HCT116 (cell line): ENCODE data around the gene DDA1. TPM values are rescaled to one million over a fixed set of nuclear protein-coding genes. Genes with fewer than 3 reads are reported as not detected.

Source experiments
- ATAC-seq: fragments of 200-7000 bp; cut with Tn5 transposase; 2 replicates; pipeline ENCODE4 v1.9.1; 2020; ENCODE audit warnings: mild to moderate bottlenecking, moderate library complexity
- BruUV-seq: library from RNA; stranded (reverse); fragments of 400-500 nt; replicated peaks from 2 replicates; lab custom pipeline; 2021; lab: Mats Ljungman, UMichigan
- CTCF ChIA-PET: fragments of 300-600 bp; sonication (Branson Sonifier 250); formaldehyde crosslinking; loops from one replicate; lab custom pipeline; 2021; ENCODE audit warnings: antibody characterized with exemption; lab: Charles Lee
- POLR2A ChIA-PET: fragments of 300-600, 350-600 bp; sonication (Branson Sonifier 250); formaldehyde crosslinking; loops from one replicate; lab custom pipeline; 2021; ENCODE audit warnings: antibody characterized with exemption; lab: Charles Lee
- RAD21 ChIA-PET, 2 experiments: fragments of 300-600 bp; sonication (Branson Sonifier 250); formaldehyde crosslinking; loops; one replicate each; lab custom pipeline; 2023; ENCODE audit warnings: low total read pairs in 2 of 2; ENCODE audit not compliant: uncharacterized antibody in 2 of 2, unreplicated experiment in 2 of 2, low non-redundant PET in 1 of 2; lab: Charles Lee
- DNase-seq: peaks from one replicate; pipeline ENCODE4 v3.0.0-alpha.2; 2010; ENCODE audit warnings: low read depth, low spot score
- H2AFZ ChIP-seq: fragments of 200-600 bp; shearing (Covaris generic), sonication (generic); 2 replicates; pipeline ENCODE4 v1.6.1; 2017; ENCODE audit warnings: low read depth, mixed run types, mixed read lengths, antibody characterized with exemption, low read length; ENCODE audit not compliant: poor library complexity, severe bottlenecking
- H3K27ac ChIP-seq: 2 replicates; pipeline ENCODE4 v1.5.1; 2012; ENCODE audit warnings: low read depth, low read length
- H3K27me3 ChIP-seq: fragments of 200-600 bp; sonication (generic); 2 replicates; pipeline ENCODE4 v1.6.1; 2016; ENCODE audit warnings: mixed run types, low read length, mixed read lengths; ENCODE audit not compliant: insufficient read depth
- H3K36me3 ChIP-seq, 2 experiments: fragments of 200-500 bp in 1 of 2; fragments of 200-600 bp in 1 of 2; sonication (Bioruptor generic) in 1 of 2; sonication (generic) in 1 of 2; 2 replicates each; pipeline versions ENCODE4 v1.5.1 to v1.6.1; 2014 to 2016; ENCODE audit warnings: low read length in 2 of 2, inconsistent platforms in 1 of 2, mixed read lengths in 1 of 2, mixed run types in 1 of 2; ENCODE audit not compliant: insufficient read depth in 2 of 2, control insufficient read depth in 1 of 2
- H3K4me1 ChIP-seq, 2 experiments: fragments of 200-600 bp in 1 of 2; sonication (generic) in 1 of 2; 2 replicates each; pipeline versions ENCODE4 v1.5.1 to v1.6.1; 2012 to 2017; ENCODE audit warnings: low read length in 2 of 2, inconsistent platforms in 1 of 2, mild to moderate bottlenecking in 1 of 2, mixed read lengths in 1 of 2, mixed run types in 1 of 2, moderate library complexity in 1 of 2; ENCODE audit not compliant: insufficient read depth in 2 of 2, control insufficient read depth in 1 of 2
- H3K4me2 ChIP-seq: fragments of 200-600 bp; sonication (generic); 2 replicates; pipeline ENCODE4 v1.6.1; 2017; ENCODE audit warnings: mixed run types, low read length, mixed read lengths
- H3K4me3 ChIP-seq, 2 experiments: fragments of 200-600 bp in 1 of 2; sonication (generic) in 1 of 2; replicated peaks in 1 of 2; 2 replicates each; pipeline ENCODE4 v1.5.1; 2011 to 2016; ENCODE audit warnings: low read length in 2 of 2, control low read depth in 1 of 2, low read depth in 1 of 2, mild to moderate bottlenecking in 1 of 2, mixed read lengths in 1 of 2, mixed run types in 1 of 2
- H3K79me2 ChIP-seq: fragments of 200-600 bp; sonication (generic); 2 replicates; pipeline ENCODE4 v1.6.1; 2017; ENCODE audit warnings: mild to moderate bottlenecking, mixed run types, low read length, moderate library complexity, mixed read lengths; ENCODE audit not compliant: insufficient read depth
- H3K9ac ChIP-seq: fragments of 200-600 bp; sonication (generic); 2 replicates; pipeline ENCODE4 v1.6.1; 2016; ENCODE audit warnings: low read length, mixed read lengths
- H3K9me2 ChIP-seq: fragments of 200-600 bp; sonication (generic), shearing (Covaris generic); 2 replicates; pipeline ENCODE4 v1.6.1; 2017; ENCODE audit warnings: mixed run types, mild to moderate bottlenecking, moderate library complexity; ENCODE audit not compliant: insufficient read depth
- H3K9me3 ChIP-seq, 2 experiments: fragments of 200-500 bp in 1 of 2; fragments of 200-600 bp in 1 of 2; sonication (Bioruptor generic) in 1 of 2; sonication (generic) in 1 of 2; 2 replicates each; pipeline ENCODE4 v1.6.1; 2014 to 2017; ENCODE audit warnings: low read length in 2 of 2, mixed read lengths in 2 of 2, inconsistent platforms in 1 of 2, low read depth in 1 of 2, mild to moderate bottlenecking in 1 of 2, mixed run types in 1 of 2, moderate library complexity in 1 of 2; ENCODE audit not compliant: control insufficient read depth in 1 of 2, insufficient read depth in 1 of 2
- H4K20me1 ChIP-seq: fragments of 200-600 bp; sonication (generic), shearing (Covaris generic); 2 replicates; pipeline ENCODE4 v1.6.1; 2017; ENCODE audit warnings: mixed run types, mild to moderate bottlenecking, moderate library complexity; ENCODE audit not compliant: insufficient read depth
- ATF3 ChIP-seq: IDR thresholded peaks from 2 replicates; pipeline ENCODE4 v1.6.1; 2012
- CBX3 ChIP-seq: IDR thresholded peaks from 2 replicates; pipeline ENCODE4 v1.6.1; 2012; ENCODE audit warnings: low read depth
- CEBPB ChIP-seq: IDR thresholded peaks from 2 replicates; pipeline ENCODE4 v1.6.1; 2012; ENCODE audit warnings: low read depth
- CTCF ChIP-seq, 3 experiments: fragments of 200-600 bp in 1 of 3; sonication (generic) in 1 of 3; IDR thresholded peaks in 2 of 3; conservative IDR thresholded peaks in 1 of 3; 2 replicates each; pipeline ENCODE4 v1.5.1; 2012 to 2017; ENCODE audit warnings: low read depth in 2 of 3, low read length in 2 of 3, antibody characterized with exemption in 1 of 3, borderline replicate concordance in 1 of 3, control low read depth in 1 of 3, mild to moderate bottlenecking in 1 of 3, mixed read lengths in 1 of 3, mixed run types in 1 of 3, moderate library complexity in 1 of 3; ENCODE audit not compliant: insufficient read depth in 1 of 3
- EGR1 ChIP-seq: IDR thresholded peaks from 2 replicates; pipeline ENCODE4 v1.6.1; 2012; ENCODE audit warnings: low read depth
- EZH2 ChIP-seq: fragments of 200-600 bp; sonication (generic); IDR thresholded peaks from 2 replicates; pipeline ENCODE4 v1.6.1; 2017; ENCODE audit warnings: antibody characterized with exemption, mixed run types
- EZH2phosphoT487 ChIP-seq: fragments of 200-600 bp; IDR thresholded peaks from 2 replicates; pipeline ENCODE4 v1.6.1; 2018; ENCODE audit warnings: antibody characterized with exemption, borderline replicate concordance
- POLR2A ChIP-seq: IDR thresholded peaks from 2 replicates; pipeline ENCODE4 v1.7.0; 2011; ENCODE audit warnings: borderline replicate concordance; ENCODE audit not compliant: insufficient read depth, insufficient read length; ENCODE audit errors: extremely low read depth
- POLR2AphosphoS5 ChIP-seq: IDR thresholded peaks from 2 replicates; pipeline ENCODE4 v1.6.1; 2011; ENCODE audit warnings: mild to moderate bottlenecking, low read depth, low read length, moderate library complexity
- RAD21 ChIP-seq: IDR thresholded peaks from 2 replicates; pipeline ENCODE4 v1.6.1; 2012; ENCODE audit warnings: low read depth, mild to moderate bottlenecking
- SIN3A ChIP-seq: IDR thresholded peaks from 2 replicates; pipeline ENCODE4 v1.6.1; 2012; ENCODE audit warnings: low read depth
- TCF7L2 ChIP-seq: IDR thresholded peaks from 2 replicates; pipeline ENCODE4 v1.7.0; 2011; ENCODE audit warnings: borderline replicate concordance, inconsistent platforms; ENCODE audit not compliant: insufficient read depth, insufficient read length; ENCODE audit errors: extremely low read depth
- YY1 ChIP-seq: IDR thresholded peaks from 2 replicates; pipeline ENCODE4 v1.6.1; 2011; ENCODE audit warnings: low read length, low read depth, moderate library complexity, mild to moderate bottlenecking; ENCODE audit not compliant: insufficient replicate concordance; ENCODE audit errors: extremely low read depth
- intact Hi-C: fragments of 100-400 bp; cut with micrococcal nuclease; formaldehyde crosslinking; loops from 2 replicates; pipeline ENCODE4 v1.10.0; 2022
- total RNA-seq: library from RNA; stranded (reverse); gene quantifications from one replicate; pipeline ENCODE4 v1.2.1, GENCODE V29; 2021; ENCODE audit not compliant: unreplicated experiment

Gene DDA1
- total RNA-seq, 1 experiment from 2014 or later, result 68.6 TPM

DNA sequence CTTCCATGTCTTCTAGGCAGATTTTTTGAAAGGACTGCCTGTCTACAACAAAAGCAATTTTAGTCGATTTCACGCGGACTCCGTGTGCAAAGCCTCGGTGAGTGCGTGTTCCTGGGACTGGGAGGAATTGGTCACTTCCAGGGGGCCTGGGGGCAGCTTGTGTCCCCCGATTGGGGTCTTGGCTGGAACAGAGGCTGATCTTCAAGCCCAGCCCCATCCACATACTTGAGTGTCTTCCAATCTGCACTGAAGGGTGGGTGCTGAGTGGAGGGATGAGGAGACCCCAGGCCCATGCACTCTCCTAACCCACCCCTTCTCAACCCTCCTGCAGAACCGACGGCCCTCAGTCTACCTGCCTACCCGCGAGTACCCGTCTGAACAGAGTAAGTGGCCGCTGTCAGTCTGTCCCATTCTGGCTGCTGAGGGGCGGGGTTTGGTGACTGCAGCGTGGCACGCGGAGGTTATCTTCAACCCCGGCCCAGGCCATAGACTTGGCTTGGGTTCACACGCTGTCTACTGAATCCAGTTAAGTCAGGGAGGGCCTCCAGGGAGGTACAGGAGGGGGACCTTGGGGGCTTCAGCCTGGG, 4.7 kb downstream of the DDA1 start (continued):
- TF ChIP-seq TCF7L2 (no peak), SIN3A (no peak), CEBPB (no peak), YY1 (no peak), RAD21 (no peak), POLR2A (no peak), CBX3 (no peak), EZH2phosphoT487 (no peak), EGR1 (no peak), ATF3 (no peak), POLR2AphosphoS5 (no peak), CTCF (IDR thresholded peaks at IDR 0.05 in 2 of 3, conservative IDR thresholded peaks at IDR 0.05 in 1 of 3; ENCODE audit: borderline replicate concordance in 1 of 3, insufficient read depth in 1 of 3, low read depth in 2 of 3, low read length in 2 of 3) (no peak), EZH2 (no peak)

- CTCF ChIA-PET, result no interaction called here
- ATAC-seq (no peak), DNase-seq (no peak)
- no peak overlapping the region for H3K4me3 ChIP-seq
- no peak overlapping the region for H3K9ac ChIP-seq
- no peaks in the 10 kb centered on the region for H3K9me2 ChIP-seq
- TF ChIP-seq YY1 (no peak), RAD21 (no peak), EZH2phosphoT487 (no peak)
- TF ChIP-seq, all 23 proteins: peak for 0
- Histone ChIP-seq H3K4me1 (peaks cover 13 to 21% of the 10 kb centered on the region in 2 experiments), H3K4me2 (no peak overlapping the region), H3K27ac (no peak overlapping the region), H3K27me3 (no peaks in the 10 kb centered on the region), H3K36me3 (peaks cover 20 to 28% of the 10 kb centered on the region in 2 experiments), H4K20me1 (no peaks in the 10 kb centered on the region), H3K79me2 (peaks cover 2% of the 10 kb centered on the region; the same call in 1 of the 2 replicates), H2AFZ (no peak overlapping the region), H3K9me3 (no peaks in the 10 kb centered on the region)
- RAD21 ChIA-PET, result no interaction called here
- intact Hi-C loops, result no loop called here
- POLR2A ChIA-PET, result no interaction called here
- BruUV-seq, result no TSS peak
Measured at GRCh38 chr19:17318966-17319365, 9.6 kb downstream of the DDA1 start.
